NCI-H146 (cell line): Measurements from ENCODE around the gene PIM3.

Source experiments
- DNase-seq: peaks from one replicate; lab custom pipeline; 2025; lab: John Stamatoyannopoulos, UW

Gene PIM3

GRCh38 chr22:49955581-49956417, 4.8 kb upstream of the PIM3 start:
- no peak for DNase-seq

- DNase-seq, result no peak
Measured at GRCh38 chr22:49956418-49956770, 4.2 kb upstream of the PIM3 start.

GRCh38 chr22:49956914-49957825, 3.4 kb upstream of the PIM3 start:
- DNase-seq, result no peak

DNA sequence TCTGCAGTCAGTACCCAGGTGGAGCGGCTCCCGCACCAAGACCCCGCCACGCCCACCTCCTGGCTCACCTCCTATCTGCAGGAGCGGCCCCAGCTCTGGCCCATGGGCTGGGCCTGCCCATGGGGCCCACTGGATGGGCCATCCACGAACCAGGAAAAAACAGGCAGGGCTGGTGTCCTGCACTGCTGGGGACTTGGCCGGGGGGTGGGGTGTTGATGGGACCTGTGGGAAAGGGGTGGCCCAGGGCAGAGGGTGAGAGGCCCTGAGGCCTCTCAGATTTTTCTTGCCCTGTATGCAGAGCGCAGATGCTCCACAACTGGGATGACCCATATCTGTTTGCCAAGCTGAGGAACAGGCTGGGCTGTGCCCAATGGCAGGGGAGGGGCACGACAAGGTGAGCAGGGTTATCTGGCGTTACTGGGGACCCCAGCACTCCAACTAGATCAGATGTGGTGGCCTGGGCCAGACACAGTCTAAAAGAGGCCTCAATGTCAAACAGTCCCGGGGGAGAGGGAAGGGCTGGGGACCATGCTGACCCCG, 2.7 kb upstream of the PIM3 start:
- no peak for DNase-seq

DNA sequence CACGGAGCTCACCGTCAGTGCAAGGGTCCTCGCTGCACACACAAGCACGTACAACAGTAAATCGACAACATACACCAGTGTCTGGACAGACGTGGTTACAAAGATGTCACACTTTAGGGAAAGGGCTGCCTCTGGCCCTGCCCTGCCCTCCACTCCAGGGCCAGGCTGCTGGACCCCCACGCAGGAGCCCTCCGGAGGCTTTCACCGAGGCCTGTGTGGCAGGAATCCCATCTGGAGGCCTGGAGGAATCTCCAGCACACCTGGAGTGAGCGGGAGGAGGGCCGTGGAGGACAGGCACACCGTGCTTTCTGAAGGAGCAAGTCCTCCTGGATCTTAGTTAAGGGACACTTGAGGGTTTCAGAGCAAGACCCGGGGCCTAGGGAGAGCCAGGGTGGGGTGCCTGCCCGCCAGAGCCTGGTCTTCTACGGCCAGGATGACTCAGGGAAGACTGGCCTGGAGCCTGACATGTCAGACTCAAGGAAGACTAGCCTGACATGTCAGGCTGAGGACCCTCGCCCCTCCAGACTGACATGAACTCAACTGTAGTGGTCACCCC, 2.1 kb upstream of the PIM3 start:
- no peak for DNase-seq

GRCh38 chr22:49958931-49959781, 1.4 kb upstream of the PIM3 start:
- no peak for DNase-seq

DNA sequence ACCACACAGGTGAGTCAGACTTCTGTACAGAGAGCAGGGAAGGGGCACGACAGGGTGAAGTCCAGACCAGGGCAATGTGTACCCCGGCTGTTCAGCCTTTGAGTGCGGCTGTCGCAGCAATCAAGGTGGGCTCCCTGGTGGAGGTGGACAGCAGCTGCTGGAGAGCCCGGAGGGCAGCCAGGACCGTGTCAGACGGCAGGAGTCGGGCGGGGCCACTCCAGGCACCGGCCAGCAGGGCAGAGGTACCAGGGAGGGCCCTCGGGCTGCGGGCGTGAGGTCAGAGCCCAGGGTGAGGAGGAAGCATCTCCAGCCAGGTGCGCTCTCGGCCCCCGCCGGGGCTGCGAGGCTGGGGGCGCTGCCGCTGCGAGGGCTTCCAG, 802 bp upstream of the PIM3 start:
- no peak for DNase-seq

DNA sequence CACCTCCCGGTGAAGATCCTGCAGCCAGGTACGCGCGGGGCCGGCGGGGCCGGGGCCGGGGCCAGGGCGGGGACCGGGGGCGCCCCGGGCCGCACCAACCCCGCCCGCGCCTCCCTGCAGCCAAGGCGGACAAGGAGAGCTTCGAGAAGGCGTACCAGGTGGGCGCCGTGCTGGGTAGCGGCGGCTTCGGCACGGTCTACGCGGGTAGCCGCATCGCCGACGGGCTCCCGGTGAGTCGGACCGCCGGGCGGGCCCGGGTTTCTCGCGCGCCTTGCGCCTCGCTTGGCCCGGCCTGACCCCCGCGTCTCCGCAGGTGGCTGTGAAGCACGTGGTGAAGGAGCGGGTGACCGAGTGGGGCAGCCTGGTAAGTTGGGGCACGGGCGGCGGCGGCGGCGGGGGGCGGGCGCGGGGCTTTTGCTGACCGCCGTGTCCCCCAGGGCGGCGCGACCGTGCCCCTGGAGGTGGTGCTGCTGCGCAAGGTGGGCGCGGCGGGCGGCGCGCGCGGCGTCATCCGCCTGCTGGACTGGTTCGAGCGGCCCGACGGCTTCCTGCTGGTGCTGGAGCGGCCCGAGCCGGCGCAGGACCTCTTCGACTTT, 531 bp downstream of the PIM3 start:
- peak; percentile 56 for DNase-seq

DNA sequence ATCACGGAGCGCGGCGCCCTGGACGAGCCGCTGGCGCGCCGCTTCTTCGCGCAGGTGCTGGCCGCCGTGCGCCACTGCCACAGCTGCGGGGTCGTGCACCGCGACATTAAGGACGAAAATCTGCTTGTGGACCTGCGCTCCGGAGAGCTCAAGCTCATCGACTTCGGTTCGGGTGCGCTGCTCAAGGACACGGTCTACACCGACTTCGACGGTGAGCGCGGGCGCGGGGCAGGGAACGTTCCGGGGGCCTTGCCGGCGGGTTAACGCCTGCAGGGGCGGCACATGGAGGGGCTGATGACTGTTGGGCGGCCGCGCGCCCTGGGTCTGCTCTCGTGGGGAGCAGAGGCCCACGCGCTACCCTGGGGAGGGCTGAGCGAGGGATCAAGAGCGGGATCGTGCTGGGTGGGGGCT, 1.0 kb downstream of the PIM3 start:
- no peak for DNase-seq

- no peak for DNase-seq
Measured at GRCh38 chr22:49962012-49962750, 1.6 kb downstream of the PIM3 start.

DNA sequence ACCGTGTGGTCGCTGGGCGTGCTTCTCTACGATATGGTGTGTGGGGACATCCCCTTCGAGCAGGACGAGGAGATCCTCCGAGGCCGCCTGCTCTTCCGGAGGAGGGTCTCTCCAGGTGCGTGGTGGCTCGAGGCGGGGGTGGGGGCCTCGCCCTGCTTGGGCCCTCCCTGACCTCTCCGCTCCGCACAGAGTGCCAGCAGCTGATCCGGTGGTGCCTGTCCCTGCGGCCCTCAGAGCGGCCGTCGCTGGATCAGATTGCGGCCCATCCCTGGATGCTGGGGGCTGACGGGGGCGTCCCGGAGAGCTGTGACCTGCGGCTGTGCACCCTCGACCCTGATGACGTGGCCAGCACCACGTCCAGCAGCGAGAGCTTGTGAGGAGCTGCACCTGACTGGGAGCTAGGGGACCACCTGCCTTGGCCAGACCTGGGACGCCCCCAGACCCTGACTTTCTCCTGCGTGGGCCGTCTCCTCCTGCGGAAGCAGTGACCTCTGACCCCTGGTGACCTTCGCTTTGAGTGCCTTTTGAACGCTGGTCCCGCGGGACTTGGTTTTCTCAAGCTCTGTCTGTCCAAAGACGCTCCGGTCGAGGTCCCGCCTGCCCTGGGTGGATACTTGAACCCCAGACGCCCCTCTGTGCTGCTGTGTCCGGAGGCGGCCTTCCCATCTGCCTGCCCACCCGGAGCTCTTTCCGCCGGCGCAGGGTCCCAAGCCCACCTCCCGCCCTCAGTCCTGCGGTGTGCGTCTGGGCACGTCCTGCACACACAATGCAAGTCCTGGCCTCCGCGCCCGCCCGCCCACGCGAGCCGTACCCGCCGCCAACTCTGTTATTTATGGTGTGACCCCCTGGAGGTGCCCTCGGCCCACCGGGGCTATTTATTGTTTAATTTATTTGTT, 2.4 kb downstream of the PIM3 start:
- no peak for DNase-seq

- no peak for DNase-seq
Measured at GRCh38 chr22:49963647-49964026, 3.1 kb downstream of the PIM3 start.

GRCh38 chr22:49964136-49965090, 3.8 kb downstream of the PIM3 start:
- DNase-seq, result no peak

DNA sequence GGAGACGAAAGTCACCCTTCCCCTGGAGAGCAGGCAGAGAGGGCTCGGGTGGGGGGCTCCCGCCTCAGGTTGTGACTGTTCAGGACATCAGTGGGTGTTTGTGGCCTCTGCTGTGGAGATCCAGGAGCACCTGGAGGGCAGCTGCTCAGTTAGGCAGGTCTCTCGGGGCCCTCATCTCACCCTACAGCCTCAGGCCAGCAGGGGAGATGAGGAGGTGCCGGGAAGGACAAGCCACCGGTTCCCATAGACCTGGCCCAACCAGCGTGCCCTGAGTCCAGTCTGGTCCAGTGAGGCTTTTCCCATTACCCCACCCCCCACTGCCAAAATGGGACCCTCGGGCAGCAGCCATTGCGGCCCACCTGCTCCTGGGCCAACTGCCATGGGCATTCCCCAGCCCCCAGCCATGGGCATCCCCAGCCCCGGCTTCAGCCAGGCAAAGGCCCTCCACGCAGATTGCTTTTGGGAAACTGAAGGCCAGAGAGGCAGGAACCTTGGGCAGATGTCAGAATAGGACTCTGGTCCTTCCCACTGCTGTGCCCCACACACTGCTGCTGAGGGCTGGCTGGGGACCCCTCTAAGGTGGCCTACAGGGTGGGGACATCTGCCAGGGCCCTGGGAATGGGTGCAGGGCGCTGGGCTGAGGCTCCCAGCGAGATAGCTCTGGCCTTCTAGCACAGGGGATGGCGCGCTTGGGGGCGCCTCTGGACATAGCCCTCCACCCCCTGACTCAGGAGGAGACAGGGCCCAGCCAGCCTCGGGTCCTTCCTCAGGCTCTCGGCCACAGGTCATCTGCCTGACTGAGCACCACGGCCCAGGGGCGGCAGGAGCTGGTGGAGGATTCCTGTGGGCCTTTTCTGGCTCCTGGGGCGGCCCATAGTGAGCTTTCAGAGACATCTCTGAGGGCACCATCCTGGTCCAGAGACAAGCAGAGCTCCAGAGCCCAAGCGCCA, 4.8 kb downstream of the PIM3 start:
- DNase-seq, result no peak

DNA sequence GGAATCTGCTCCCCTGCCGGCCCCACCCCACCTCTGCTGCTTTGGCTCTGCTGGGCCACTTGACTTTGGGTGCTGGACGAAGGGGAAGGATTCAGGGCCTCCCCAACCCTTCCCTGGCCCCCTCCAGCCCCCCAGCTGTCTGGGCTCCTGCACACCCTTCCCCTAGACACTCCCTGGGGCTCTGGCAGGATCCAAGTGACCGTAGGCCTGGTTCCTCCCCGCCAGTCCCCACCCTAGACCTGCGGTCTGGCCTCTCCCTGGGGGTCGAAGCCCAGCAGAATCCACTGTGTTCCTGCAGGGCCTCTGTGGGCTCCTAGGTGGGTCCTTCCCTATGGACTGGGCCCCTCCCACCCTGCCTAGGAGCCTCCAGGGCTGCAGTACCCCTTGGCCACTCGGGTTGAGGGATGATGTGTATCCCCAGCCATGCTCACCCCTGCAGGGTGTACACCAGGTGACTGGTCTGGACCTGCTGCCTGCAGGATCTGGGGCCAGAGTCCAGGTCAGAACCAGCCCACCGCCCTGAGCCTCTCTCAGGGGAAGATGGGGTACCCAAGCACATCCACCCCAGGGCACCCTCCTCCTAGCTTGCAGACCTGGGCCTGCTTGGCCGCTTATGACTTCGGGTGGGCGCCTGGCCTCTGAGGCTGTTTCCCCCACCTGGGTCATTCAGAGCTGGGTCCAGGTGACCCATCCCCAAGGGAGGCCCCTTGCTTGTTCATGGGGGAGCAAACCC, 5.6 kb downstream of the PIM3 start:
- no peak for DNase-seq
